Ovary (tissue), 9 donors: ENCODE measurements around the gene HSD11B1L. TPM values are rescaled to one million over a fixed set of nuclear protein-coding genes. Genes with fewer than 3 reads are reported as not detected.

Source experiments
- DNase-seq, 5 donors: peaks; one replicate each; pipeline ENCODE4 v3.0.0-alpha.2; 2019 to 2020
- H3K27ac ChIP-seq, 2 donors: fragments of 200-600 bp; one replicate each; pipeline versions ENCODE4 v1.5.1 to v1.8.0; 2019 to 2022
- H3K27me3 ChIP-seq: fragments of 200-600 bp; one replicate; pipeline ENCODE4 v1.8.0; 2022
- H3K36me3 ChIP-seq: fragments of 200-600 bp; sonication (generic); one replicate; pipeline ENCODE4 v1.5.1; 2019
- H3K4me1 ChIP-seq: one replicate; pipeline ENCODE4 v1.8.1; 2013; ENCODE audit warnings: mild to moderate bottlenecking, moderate library complexity; ENCODE audit not compliant: insufficient read depth
- H3K4me3 ChIP-seq: fragments of 200-600 bp; sonication (generic); one replicate; pipeline ENCODE4 v1.5.1; 2017
- H3K9me3 ChIP-seq, 2 donors: fragments of 200-600 bp in 1 of 2; sonication (generic) in 1 of 2; one replicate each; pipeline versions ENCODE4 v1.5.1 to v1.8.1; 2013 to 2019; ENCODE audit warnings: mild to moderate bottlenecking in 1 of 2, moderate library complexity in 1 of 2
- EP300 ChIP-seq: sonication (generic); formaldehyde crosslinking; IDR thresholded peaks from one replicate; pipeline ENCODE4 v1.6.1; 2017; ENCODE audit warnings: antibody characterized with exemption
- POLR2A ChIP-seq: fragments of 450-650 bp; IDR thresholded peaks from one replicate; pipeline ENCODE4 v1.6.1; 2017; ENCODE audit warnings: antibody characterized with exemption, mild to moderate bottlenecking, moderate library complexity
- WGBS, 3 donors: extraction: QIAGEN DNeasy Blood & Tissue Kit in 1 of 3; methylation state at CpG; one replicate each; pipeline versions ENCODE4 v1.1.5 to v1.1.7; 2013 to 2017; 5-methylcytosine and 5-hydroxymethylcytosine counted together
- intact Hi-C, 4 donors: fragments of 100-400 bp; cut with DNase I; formaldehyde crosslinking; loops; one replicate each; pipeline versions ENCODE4 v1.11.0 to v1.15.1; 2022 to 2023
- polyA plus RNA-seq, 2 donors: library from polyadenylated mRNA; stranded (reverse); fragments of 200-250 nt in 1 of 2; fragments of 350-450 nt in 1 of 2; fragmentation: Illumina TruSeq in 1 of 2; extraction: RNeasy Lipid Tissue Mini Kit (QIAGEN cat#74804) in 1 of 2; gene quantifications; one replicate each; pipeline ENCODE4 v1.2.3, GENCODE V29; 2013 to 2014
- total RNA-seq, 7 donors: library from RNA; depleted of rRNA in 2 of 7; stranded (reverse); fragments of >200 nt in 2 of 7; fragmentation: NEBNext Ultra II Directional in 3 of 7; extraction: Animal tissue kit (Norgen Biotek cat#: 25700) in 3 of 7; gene quantifications; one replicate each; pipeline versions ENCODE4 v1.1.0 to v1.2.4, GENCODE V29; 2016 to 2023
- TF ChIP-seq, protein P1 (sequence below), 3 donors: fragments of 450-650 bp in 2 of 3; fragments of 200-600 bp in 1 of 3; IDR thresholded peaks; one replicate each; pipeline versions ENCODE4 v1.5.1 to v1.8.0; 2016 to 2022; ENCODE audit warnings: antibody characterized with exemption in 3 of 3, mild to moderate bottlenecking in 1 of 3
- donor health status: DM: no; HTN: no; CAD: no; lungs with moderate emphysema.
- donor health status: DM: no; HTN: no; CAD: no.
- donor health status: Bipolar disorder and iron deficiency.
- donor health status: DM: yes; HTN: yes; CAD: no.
- donor health status: DM: no; HTN: no; CAD: no.
- donor health status: DM: yes; HTN: yes; CAD: no.

The HSD11B1L gene
- total and polyA plus RNA-seq, 9 donors, result 3.1 to 20.7 (median 8.5) TPM

DNA sequence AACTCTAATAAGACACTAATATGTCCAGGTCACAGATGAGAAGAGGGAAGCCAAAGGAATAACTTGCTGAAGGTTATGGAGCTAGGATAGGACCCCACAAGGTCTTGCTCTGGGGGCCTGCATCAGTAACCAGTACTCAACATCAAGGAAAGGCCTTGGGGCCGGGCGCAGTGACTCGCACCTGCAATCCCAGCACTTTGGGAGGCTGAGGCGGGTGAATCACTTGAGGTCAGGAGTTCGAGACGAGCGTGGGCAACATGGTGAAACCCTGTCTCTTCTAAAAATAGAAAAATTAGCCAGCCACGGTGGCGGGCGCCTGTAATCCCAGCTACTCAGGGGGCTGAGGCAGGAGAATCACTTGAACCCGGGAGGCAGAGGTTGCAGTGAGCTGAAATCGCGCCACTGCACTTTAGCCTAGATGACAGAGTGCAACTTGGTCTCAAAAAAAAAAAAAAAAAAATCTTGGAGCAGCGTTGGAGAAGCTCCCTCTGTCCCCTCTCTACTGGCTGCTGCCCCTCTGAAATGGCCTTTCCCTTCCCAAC is 37.3 kb downstream of the HSD11B1L start:
- Histone ChIP-seq H3K4me3 (no peak overlapping the region), H3K27me3 (no peaks in the 10 kb centered on the region), H3K36me3 (no peaks in the 10 kb centered on the region), H3K9me3 (no peaks in the 10 kb centered on the region), H3K27ac (no peak overlapping the region), H3K4me1 (peaks cover 7% of the 10 kb centered on the region)
- intact Hi-C loops, result no loop called here
- WGBS, 3 donors, result 52 to 79% (median 63%) methylated on average over 14 of the region's 14 CpGs
- DNase-seq, result no peak
- no peak for TF ChIP-seq POLR2A
- no peak for TF ChIP-seq EP300
- TF ChIP-seq, protein P1, sequence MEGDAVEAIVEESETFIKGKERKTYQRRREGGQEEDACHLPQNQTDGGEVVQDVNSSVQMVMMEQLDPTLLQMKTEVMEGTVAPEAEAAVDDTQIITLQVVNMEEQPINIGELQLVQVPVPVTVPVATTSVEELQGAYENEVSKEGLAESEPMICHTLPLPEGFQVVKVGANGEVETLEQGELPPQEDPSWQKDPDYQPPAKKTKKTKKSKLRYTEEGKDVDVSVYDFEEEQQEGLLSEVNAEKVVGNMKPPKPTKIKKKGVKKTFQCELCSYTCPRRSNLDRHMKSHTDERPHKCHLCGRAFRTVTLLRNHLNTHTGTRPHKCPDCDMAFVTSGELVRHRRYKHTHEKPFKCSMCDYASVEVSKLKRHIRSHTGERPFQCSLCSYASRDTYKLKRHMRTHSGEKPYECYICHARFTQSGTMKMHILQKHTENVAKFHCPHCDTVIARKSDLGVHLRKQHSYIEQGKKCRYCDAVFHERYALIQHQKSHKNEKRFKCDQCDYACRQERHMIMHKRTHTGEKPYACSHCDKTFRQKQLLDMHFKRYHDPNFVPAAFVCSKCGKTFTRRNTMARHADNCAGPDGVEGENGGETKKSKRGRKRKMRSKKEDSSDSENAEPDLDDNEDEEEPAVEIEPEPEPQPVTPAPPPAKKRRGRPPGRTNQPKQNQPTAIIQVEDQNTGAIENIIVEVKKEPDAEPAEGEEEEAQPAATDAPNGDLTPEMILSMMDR (IDR thresholded peaks at IDR 0.05), result no peak

DNA sequence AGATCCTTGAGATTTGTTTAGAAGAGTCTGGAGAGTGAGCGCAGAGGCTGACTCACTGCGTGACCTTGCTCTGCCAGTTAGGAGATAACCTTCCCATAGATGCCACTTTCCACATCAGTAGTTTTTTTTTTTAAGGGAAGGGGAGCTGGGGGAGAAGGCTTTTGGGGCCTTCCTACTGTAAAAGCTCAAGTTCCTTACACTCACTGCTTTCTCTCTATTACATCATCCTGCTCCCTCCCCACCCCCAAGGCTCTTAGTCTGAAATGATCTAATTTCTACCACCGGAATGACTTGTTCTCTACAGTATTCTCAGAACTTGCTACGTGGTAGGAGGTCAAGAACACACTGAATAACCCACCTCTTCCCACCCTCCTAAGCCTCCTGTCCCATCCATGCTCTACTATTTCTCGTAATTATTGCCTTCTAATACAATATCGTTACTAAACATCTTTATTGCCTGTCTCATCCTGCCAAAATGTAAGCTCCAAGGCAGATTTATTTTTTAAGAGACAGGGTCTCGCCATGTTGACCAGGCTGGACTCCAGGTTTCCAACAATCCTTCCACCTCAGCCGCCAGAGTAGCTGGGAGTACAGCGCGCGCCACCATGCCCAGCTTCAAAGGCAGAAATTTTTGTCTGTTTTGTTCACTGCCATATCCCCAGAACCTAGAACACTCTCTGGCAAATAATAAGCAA is 37.9 kb downstream of the HSD11B1L start:
- Histone ChIP-seq H3K27ac (no peak overlapping the region), H3K27me3 (no peaks in the 10 kb centered on the region), H3K36me3 (no peaks in the 10 kb centered on the region), H3K9me3 (no peaks in the 10 kb centered on the region), H3K4me1 (peaks cover 7% of the 10 kb centered on the region), H3K4me3 (peak overlapping the region; percentile 70)
- no peak for DNase-seq
- no peak for TF ChIP-seq EP300
- TF ChIP-seq, protein P1 (IDR thresholded peaks at IDR 0.05), result no peak
- no peak for TF ChIP-seq POLR2A
- WGBS, 3 donors, result 16 to 23% (median 22%) methylated on average over 11 of the region's 11 CpGs
- intact Hi-C loops, result no loop called here

DNA sequence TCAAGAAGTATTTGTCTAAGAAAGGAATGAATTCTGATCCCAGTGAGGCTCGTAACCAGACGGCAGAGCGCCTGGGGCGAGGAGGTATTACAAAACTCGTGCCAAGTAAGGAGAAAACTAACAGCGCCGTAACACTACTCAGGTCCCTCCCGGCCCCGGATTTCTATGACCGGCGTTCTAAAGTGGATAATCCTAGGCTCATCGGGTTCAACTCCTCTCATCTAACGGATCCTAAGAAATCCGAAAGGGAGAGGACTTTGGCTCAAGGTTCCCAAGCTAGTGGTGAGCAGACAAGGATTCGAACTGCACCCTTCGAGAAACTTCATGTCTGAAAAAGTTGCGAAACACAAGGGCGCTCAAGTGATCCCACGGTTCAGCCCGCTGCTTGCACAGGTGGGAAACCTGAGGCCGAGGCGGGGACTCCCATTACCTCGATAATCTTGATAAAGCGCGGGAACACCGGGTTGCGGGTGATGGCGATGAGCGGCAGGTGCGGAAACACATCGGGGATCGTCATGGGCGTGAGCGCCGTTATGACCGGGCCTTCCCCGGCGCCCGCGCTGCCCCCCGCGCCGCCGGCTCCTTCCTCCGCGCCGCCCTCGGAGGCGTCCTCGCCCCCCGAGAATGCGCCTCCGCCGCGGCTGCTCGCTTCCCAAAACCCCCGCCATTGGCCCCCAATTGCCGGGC is 38.6 kb downstream of the HSD11B1L start:
- Histone ChIP-seq H3K4me3 (peak overlapping the region; percentile 70), H3K4me1 (peaks cover 7% of the 10 kb centered on the region), H3K27me3 (no peaks in the 10 kb centered on the region), H3K36me3 (no peaks in the 10 kb centered on the region), H3K27ac (peak overlapping the region; percentile 67 to 88), H3K9me3 (no peaks in the 10 kb centered on the region)
- DNase-seq, result no peak
- intact Hi-C loops, result no loop called here
- TF ChIP-seq EP300, result no peak
- TF ChIP-seq, protein P1 (IDR thresholded peaks at IDR 0.05), result peak in 1 of 3 donors; percentile 10
- WGBS, 3 donors, result 0 to 1% (median 1%) methylated on average over 26 to 58 of the region's 58 CpGs

DNA sequence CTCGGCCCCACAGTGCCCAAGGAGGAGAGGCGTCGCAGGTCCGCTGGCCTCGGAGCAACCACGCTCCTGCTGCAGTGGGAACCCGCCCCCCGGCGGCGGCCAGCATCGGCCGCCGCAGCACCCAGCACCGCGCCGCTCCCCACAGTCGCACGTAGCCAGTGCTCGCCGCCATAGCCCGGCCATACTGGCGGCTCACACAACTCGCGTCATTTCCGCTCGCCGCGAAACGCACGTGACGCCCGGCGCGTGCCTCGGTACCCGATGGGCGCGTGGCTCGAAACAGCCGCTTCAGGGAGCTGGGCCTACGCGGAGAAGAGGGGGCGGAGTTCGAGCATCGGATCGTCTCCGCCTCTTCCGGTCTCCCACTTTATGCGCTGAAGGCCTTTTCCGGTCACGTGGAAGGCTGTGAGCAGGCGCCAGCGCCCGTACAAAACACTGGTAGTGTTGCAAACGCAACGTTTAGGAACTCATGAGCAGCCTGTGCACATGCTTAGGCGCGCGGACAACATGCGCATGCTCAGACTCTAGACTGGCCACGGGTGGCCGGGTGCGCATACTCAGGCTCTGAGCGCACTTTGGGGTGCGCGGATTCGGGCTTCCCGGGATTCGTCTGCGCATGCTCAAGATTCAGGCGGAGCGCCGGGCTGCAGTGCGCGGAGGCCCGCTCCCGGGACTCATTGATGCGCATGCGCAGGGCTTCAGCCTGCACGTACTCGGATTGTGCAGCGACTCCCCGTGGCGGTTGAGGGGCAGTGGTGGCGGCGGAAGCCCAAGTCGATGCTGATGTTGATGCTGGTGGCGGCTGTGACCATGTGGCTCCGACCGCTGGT is 39.3 kb downstream of the HSD11B1L start, which contains the start of the genes CATSPERD and LONP1:
Gene CATSPERD (plus strand): TSS at position 677 of the 830 bp plus-strand sequence. CDS start 101 bp downstream, at position 778.
Gene LONP1 (minus strand): TSS at position 186 of the 830 bp plus-strand sequence. CDS start 14 bp downstream, at position 172.
- no peaks in the 10 kb centered on the region for H3K27me3 ChIP-seq
- H3K27ac ChIP-seq, result peak within 1 kb of the TSS; percentile 70 to 88
- WGBS, 3 donors, result 0 to 1% (median 0%) methylated on average over 58 to 90 of the region's 90 CpGs
- no peaks in the 10 kb centered on the region for H3K9me3 ChIP-seq
- DNase-seq, result peak; percentile 97 to 99 (median 98)
- intact Hi-C loops, result no loop called here
- peak within 1 kb of the TSS; percentile 70 for H3K4me3 ChIP-seq
- peaks cover 7% of the 10 kb centered on the region for H3K4me1 ChIP-seq
- no peaks in the 10 kb centered on the region for H3K36me3 ChIP-seq
- TF ChIP-seq POLR2A (peak; percentile 66), EP300 (peak; percentile 86)
- TF ChIP-seq, protein P1 (IDR thresholded peaks at IDR 0.05), result peak; percentile 87 to 99 (median 97)
